ENCODE data around the gene MBD6. TPM values are rescaled to one million over a fixed set of nuclear protein-coding genes. Genes with fewer than 3 reads are reported as not detected.
A peak's percentile ranks its signal among the peaks of the same experiment; 100 is the strongest.

MBD6 gene
- total and polyA plus RNA-seq, 2 of the 13 experiments (the other 11 are each of a cell fraction or from before 2014, with no cell fraction given): 4.1 to 5.9 TPM

- peak overlapping the region; percentile 97 for H3K27ac ChIP-seq (ENCODE audit: extremely low read length, insufficient read depth, low read length)
- H3K27me3 ChIP-seq (ENCODE audit: control insufficient read depth in 1 of 2, insufficient read depth in 2 of 2, low read length in 2 of 2): no peaks in the 10 kb centered on the region; a peak in 1 of 5 replicates
- BruUV-seq (replicated peaks): no TSS peak
- peak overlapping the region; percentile 100 for H3K9ac ChIP-seq (ENCODE audit: insufficient read depth, low read depth, low read length)
- intact Hi-C loops (cut with micrococcal nuclease; ENCODE audit: unreplicated experiment) (no loop called here), in situ Hi-C loops (cut with HindIII; ENCODE audit: extremely low pct_ligation_motif_present, low pct_unique_long_range_greater_than_20kb) (no loop called here)
- DNase-seq (ENCODE audit: low spot score) (peak; percentile 60), ATAC-seq (peak; percentile 16), FAIRE-seq (peak; percentile 42)
- peak overlapping the region; percentile 70 to 99 (median 97) for H3K4me3 ChIP-seq (replicated peaks in 1 of 3; ENCODE audit: insufficient read depth in 1 of 3, low read depth in 2 of 3, low read length in 3 of 3)
- H4K20me1 ChIP-seq (ENCODE audit: insufficient read depth, low read length): peaks cover 35% of the 10 kb centered on the region
- H3K4me1 ChIP-seq (ENCODE audit: insufficient read depth, low read length): peaks cover 37% of the 10 kb centered on the region
- H3K9me3 ChIP-seq (ENCODE audit: low read length): no peaks in the 10 kb centered on the region
- H3K4me2 ChIP-seq (ENCODE audit: low read depth, low read length): peak overlapping the region; percentile 85
- peaks cover 17 to 35% of the 10 kb centered on the region in 2 experiments for H3K36me3 ChIP-seq (replicated peaks in 1 of 2; ENCODE audit: control insufficient read depth in 1 of 2, insufficient read depth in 2 of 2, low read length in 2 of 2)
- ChIA-PET CTCF (ENCODE audit: low intra/inter-chr PET ratio, low total read pairs) (no interaction called here), POLR2A (interaction anchor here (0.7 to 7.8 kb wide), 22 partner anchors 9 to 289 kb away, joined by 3 to 90 read pairs (median 8); partner anchors contain the start of genes ARHGEF25, DCTN2, GLI1 and INHBE)
- 23% methylated on average over 5 of the region's 7 CpGs for WGBS (ENCODE audit: low lambda C conversion rate)
- H2AFZ ChIP-seq (ENCODE audit: low read length): no peak overlapping the region
- peaks cover 36% of the 10 kb centered on the region for H3K79me2 ChIP-seq (ENCODE audit: insufficient read depth, low read length)
- TF ChIP-seq ZNF33B (CRISPR knock-in tag; IDR thresholded peaks at IDR 0.05) (0 out of 2 replicates have a peak, but pooled peaks have one; percentile 17), ZEB1 (IDR thresholded peaks at IDR 0.05; ENCODE audit: insufficient replicate concordance, low read depth) (no peak), STAG1 (CRISPR knock-in tag; IDR thresholded peaks at IDR 0.05) (no peak), ZNF160 (CRISPR knock-in tag; IDR thresholded peaks at IDR 0.05) (no peak), POLR2A (IDR thresholded peaks at IDR 0.05; ENCODE audit: insufficient read depth in 1 of 2, low read depth in 2 of 2, low read length in 2 of 2) (peak; percentile 12 to 25; a peak in 1 of 4 replicates), ZNF543 (CRISPR knock-in tag; IDR thresholded peaks at IDR 0.05) (0 out of 2 replicates have a peak, but pooled peaks have one; percentile 30), RNF2 (conservative IDR thresholded peaks at IDR 0.05; ENCODE audit: low read depth) (no peak), CEBPB (IDR thresholded peaks at IDR 0.05; ENCODE audit: borderline replicate concordance, low read depth, low read length) (peak; percentile 23; the same call in 1 of the 2 replicates), ZNF432 (CRISPR knock-in tag; IDR thresholded peaks at IDR 0.05; ENCODE audit: borderline replicate concordance) (no peak), CBFB (CRISPR knock-in tag; IDR thresholded peaks at IDR 0.05) (no peak), TOPORS (CRISPR knock-in tag; IDR thresholded peaks at IDR 0.05) (no peak), PHF20 (CRISPR knock-in tag; IDR thresholded peaks at IDR 0.05) (0 out of 2 replicates have a peak, but pooled peaks have one; percentile 5), POLR2AphosphoS2 (IDR thresholded peaks at IDR 0.05; ENCODE audit: low read depth, low read length) (peak; percentile 53; the same call in 1 of the 2 replicates), SMARCE1 (IDR thresholded peaks at IDR 0.05; ENCODE audit: borderline replicate concordance) (no peak), SIN3B (IDR thresholded peaks at IDR 0.05; ENCODE audit: low read length) (no peak), PRDM10 (CRISPR knock-in tag; IDR thresholded peaks at IDR 0.05; ENCODE audit: low read depth) (no peak), MED8 (CRISPR knock-in tag; IDR thresholded peaks at IDR 0.05; ENCODE audit: insufficient replicate concordance) (no peak), CEBPG (CRISPR knock-in tag; IDR thresholded peaks at IDR 0.05) (peak; percentile 74)
- TF ChIP-seq, protein P1, sequence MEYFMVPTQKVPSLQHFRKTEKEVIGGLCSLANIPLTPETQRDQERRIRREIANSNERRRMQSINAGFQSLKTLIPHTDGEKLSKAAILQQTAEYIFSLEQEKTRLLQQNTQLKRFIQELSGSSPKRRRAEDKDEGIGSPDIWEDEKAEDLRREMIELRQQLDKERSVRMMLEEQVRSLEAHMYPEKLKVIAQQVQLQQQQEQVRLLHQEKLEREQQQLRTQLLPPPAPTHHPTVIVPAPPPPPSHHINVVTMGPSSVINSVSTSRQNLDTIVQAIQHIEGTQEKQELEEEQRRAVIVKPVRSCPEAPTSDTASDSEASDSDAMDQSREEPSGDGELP (IDR thresholded peaks at IDR 0.05; ENCODE audit: borderline replicate concordance, low read depth): no peak
- TF ChIP-seq, protein P2, sequence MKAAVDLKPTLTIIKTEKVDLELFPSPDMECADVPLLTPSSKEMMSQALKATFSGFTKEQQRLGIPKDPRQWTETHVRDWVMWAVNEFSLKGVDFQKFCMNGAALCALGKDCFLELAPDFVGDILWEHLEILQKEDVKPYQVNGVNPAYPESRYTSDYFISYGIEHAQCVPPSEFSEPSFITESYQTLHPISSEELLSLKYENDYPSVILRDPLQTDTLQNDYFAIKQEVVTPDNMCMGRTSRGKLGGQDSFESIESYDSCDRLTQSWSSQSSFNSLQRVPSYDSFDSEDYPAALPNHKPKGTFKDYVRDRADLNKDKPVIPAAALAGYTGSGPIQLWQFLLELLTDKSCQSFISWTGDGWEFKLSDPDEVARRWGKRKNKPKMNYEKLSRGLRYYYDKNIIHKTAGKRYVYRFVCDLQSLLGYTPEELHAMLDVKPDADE (CRISPR knock-in tag; IDR thresholded peaks at IDR 0.05): no peak
Measured at GRCh38 chr12:57518920-57519795, 3.5 kb upstream of the MBD6 start.

All from HepG2 (cell line).